Left ventricle myocardium inferior (tissue), 1 donor: ENCODE measurements around the gene TMEM232. TPM values are rescaled to one million over a fixed set of nuclear protein-coding genes. Genes with fewer than 3 reads are reported as not detected.

Experiments used
- DNase-seq: peaks from one replicate; pipeline ENCODE4 v3.0.0-alpha.2; 2020
- H3K27ac ChIP-seq: fragments of 200-600 bp; replicated peaks from 2 replicates; pipeline ENCODE4 v1.8.0; 2021
- H3K27me3 ChIP-seq: fragments of 200-600 bp; 2 replicates; pipeline ENCODE4 v1.8.0; 2021; ENCODE audit warnings: low read depth
- H3K36me3 ChIP-seq: fragments of 200-600 bp; 2 replicates; pipeline ENCODE4 v1.8.0; 2021
- H3K4me1 ChIP-seq: fragments of 200-600 bp; 2 replicates; pipeline ENCODE4 v1.8.0; 2021
- H3K4me3 ChIP-seq: fragments of 200-600 bp; 2 replicates; pipeline ENCODE4 v1.8.0; 2021; ENCODE audit warnings: mild to moderate bottlenecking, moderate library complexity
- H3K9me3 ChIP-seq: fragments of 200-600 bp; replicated peaks from 2 replicates; pipeline ENCODE4 v1.8.0; 2021
- CTCF ChIP-seq: fragments of 200-600 bp; IDR thresholded peaks from 2 replicates; pipeline ENCODE4 v1.8.0; 2021; ENCODE audit warnings: antibody characterized with exemption, mild to moderate bottlenecking, borderline replicate concordance
- intact Hi-C: fragments of 100-400 bp; cut with micrococcal nuclease; formaldehyde crosslinking; loops from one replicate; pipeline ENCODE4 v1.11.0; 2022
- total RNA-seq: library from RNA; stranded (reverse); fragmentation: NEBNext Ultra II Directional; extraction: Animal tissue kit (Norgen Biotek cat#: 25700); gene quantifications from one replicate; pipeline ENCODE4 v1.2.1, GENCODE V29; 2021
- donor health status: DM: no; HTN: yes; CAD: no; lungs with severe emphysema.

The TMEM232 gene
- total RNA-seq, 1 donor from 2014 or later = 3.6 TPM

- TF ChIP-seq CTCF = no peak
- intact Hi-C loops = no loop called here
These were observed 247.6 kb downstream of the TMEM232 start for GRCh38 chr5:110478895-110479294.

GRCh38 chr5:110477911-110478310 is 248.6 kb downstream of the TMEM232 start:
- TF ChIP-seq CTCF = no peak
- H3K27ac ChIP-seq = no peak overlapping the region
- peaks cover 15% of the 10 kb centered on the region for H3K9me3 ChIP-seq
- H3K4me1 ChIP-seq = no peaks in the 10 kb centered on the region
- H3K36me3 ChIP-seq = no peaks in the 10 kb centered on the region
- DNase-seq = no peak
- no peak overlapping the region for H3K4me3 ChIP-seq
- intact Hi-C loops = no loop called here
- no peaks in the 10 kb centered on the region for H3K27me3 ChIP-seq

More at GRCh38 chr5:110478895-110479294, 247.6 kb downstream of the TMEM232 start:
- H3K27me3 ChIP-seq = no peaks in the 10 kb centered on the region
- H3K4me3 ChIP-seq = no peak overlapping the region
- H3K4me1 ChIP-seq = no peaks in the 10 kb centered on the region
- no peaks in the 10 kb centered on the region for H3K36me3 ChIP-seq
- H3K27ac ChIP-seq = no peak overlapping the region
- H3K9me3 ChIP-seq = peaks cover 19% of the 10 kb centered on the region
- no peak for DNase-seq

GRCh38 chr5:110476164-110476563 is 250.3 kb downstream of the TMEM232 start:
- Histone ChIP-seq H3K4me3 (no peak overlapping the region), H3K36me3 (no peaks in the 10 kb centered on the region), H3K27ac (no peak overlapping the region), H3K4me1 (no peaks in the 10 kb centered on the region), H3K9me3 (peaks cover 22% of the 10 kb centered on the region), H3K27me3 (no peaks in the 10 kb centered on the region)
- no peak for DNase-seq
- intact Hi-C loops = no loop called here
- no peak for TF ChIP-seq CTCF

GRCh38 chr5:110475529-110475928 is 250.9 kb downstream of the TMEM232 start:
- H3K9me3 ChIP-seq = peaks cover 28% of the 10 kb centered on the region
- H3K27ac ChIP-seq = no peak overlapping the region
- DNase-seq = no peak
- H3K27me3 ChIP-seq = no peaks in the 10 kb centered on the region
- H3K4me3 ChIP-seq = no peak overlapping the region
- H3K36me3 ChIP-seq = no peaks in the 10 kb centered on the region
- no peak for TF ChIP-seq CTCF
- intact Hi-C loops = no loop called here
- H3K4me1 ChIP-seq = no peaks in the 10 kb centered on the region

- no peaks in the 10 kb centered on the region for H3K36me3 ChIP-seq
- peaks cover 39% of the 10 kb centered on the region for H3K9me3 ChIP-seq
- intact Hi-C loops = no loop called here
- DNase-seq = no peak
- H3K4me3 ChIP-seq = no peak overlapping the region
- H3K4me1 ChIP-seq = no peaks in the 10 kb centered on the region
- TF ChIP-seq CTCF = no peak
- H3K27me3 ChIP-seq = no peaks in the 10 kb centered on the region
- H3K27ac ChIP-seq = no peak overlapping the region
These were observed 257.0 kb downstream of the TMEM232 start for GRCh38 chr5:110469486-110469885.

GRCh38 chr5:110463106-110463505 is 263.4 kb downstream of the TMEM232 start:
- intact Hi-C loops = no loop called here
- TF ChIP-seq CTCF = no peak

More at GRCh38 chr5:110463106-110463505, 263.4 kb downstream of the TMEM232 start:
- Histone ChIP-seq H3K4me3 (no peak overlapping the region), H3K27ac (no peak overlapping the region), H3K9me3 (no peaks in the 10 kb centered on the region), H3K4me1 (no peaks in the 10 kb centered on the region), H3K27me3 (no peaks in the 10 kb centered on the region), H3K36me3 (no peaks in the 10 kb centered on the region)
- no peak for DNase-seq
